GM21360 (cell line): ENCODE measurements around the gene USP17L17.
"Not testable (repeated sequence)": the region's sequence is repeated elsewhere in the genome, so short reads cannot be mapped to it uniquely, and the experiment has no call there.

Experiments
- ATAC-seq: cut with Tn5 transposase; IDR thresholded peaks from one replicate; pipeline ENCODE4 v1.9.1; 2021; ENCODE audit warnings: mild to moderate bottlenecking, moderate library complexity; ENCODE audit not compliant: unreplicated experiment

The USP17L17 gene

GRCh38 chr4:9243579-9243978 lies at the start of gene USP17L17:
Gene USP17L17, plus strand, starts transcription at chr4:9243879. Its CDS starts 0 bp downstream, at chr4:9243879.
- not testable (repeated sequence) for ATAC-seq

- ATAC-seq: not testable (repeated sequence)
These were observed 33.3 kb upstream of the USP17L17 start, which contains the start of gene USP17L10 for GRCh38 chr4:9210357-9210756. Gene USP17L10, plus strand, starts transcription at chr4:9210657. Its CDS starts 0 bp downstream, at chr4:9210657.

- not testable (repeated sequence) for ATAC-seq
These were observed 29.0 kb upstream of the USP17L17 start for GRCh38 chr4:9214701-9215100.

GRCh38 chr4:9215105-9215504 lies 28.6 kb upstream of the USP17L17 start, which contains the start of gene USP17L11:
Gene USP17L11, plus strand, starts transcription at chr4:9215405. Its CDS starts 0 bp downstream, at chr4:9215405.
- ATAC-seq: not testable (repeated sequence)

- ATAC-seq: not testable (repeated sequence)
These were observed 23.8 kb upstream of the USP17L17 start, which contains the start of gene USP17L12 for GRCh38 chr4:9219852-9220251. Gene USP17L12, plus strand, starts transcription at chr4:9220152. Its CDS starts 0 bp downstream, at chr4:9220152.

GRCh38 chr4:9224596-9224995 lies 19.1 kb upstream of the USP17L17 start, which contains the start of gene USP17L13:
Gene USP17L13, plus strand, starts transcription at chr4:9224896. Its CDS starts 0 bp downstream, at chr4:9224896.
- ATAC-seq: not testable (repeated sequence)

GRCh38 chr4:9230249-9230648 lies 13.4 kb upstream of the USP17L17 start:
- ATAC-seq: not testable (repeated sequence)

- not testable (repeated sequence) for ATAC-seq
These were observed 9.6 kb upstream of the USP17L17 start, which contains the start of gene USP17L15 for GRCh38 chr4:9234085-9234484. Gene USP17L15, plus strand, starts transcription at chr4:9234385. Its CDS starts 0 bp downstream, at chr4:9234385.

- ATAC-seq: not testable (repeated sequence)
These were observed 5.2 kb upstream of the USP17L17 start for GRCh38 chr4:9238461-9238860.

GRCh38 chr4:9247953-9248680 lies 4.4 kb downstream of the USP17L17 start, which contains the start of gene USP17L18:
Gene USP17L18, plus strand, starts transcription at chr4:9248630. Its CDS starts 0 bp downstream, at chr4:9248630.
- ATAC-seq: not testable (repeated sequence)

GRCh38 chr4:9253078-9253477 lies 9.4 kb downstream of the USP17L17 start, which contains the start of gene USP17L19:
Gene USP17L19, plus strand, starts transcription at chr4:9253378. Its CDS starts 0 bp downstream, at chr4:9253378.
- not testable (repeated sequence) for ATAC-seq

GRCh38 chr4:9257824-9258223 lies 14.1 kb downstream of the USP17L17 start, which contains the start of gene USP17L20:
Gene USP17L20, plus strand, starts transcription at chr4:9258124. Its CDS starts 0 bp downstream, at chr4:9258124.
- not testable (repeated sequence) for ATAC-seq

GRCh38 chr4:9262572-9262971 lies 18.9 kb downstream of the USP17L17 start, which contains the start of gene USP17L21:
Gene USP17L21, plus strand, starts transcription at chr4:9262872. Its CDS starts 0 bp downstream, at chr4:9262872.
- not testable (repeated sequence) for ATAC-seq

- not testable (repeated sequence) for ATAC-seq
These were observed 23.6 kb downstream of the USP17L17 start, which contains the start of gene USP17L22 for GRCh38 chr4:9267319-9267718. Gene USP17L22, plus strand, starts transcription at chr4:9267619. Its CDS starts 0 bp downstream, at chr4:9267619.

- not testable (repeated sequence) for ATAC-seq
These were observed 28.0 kb downstream of the USP17L17 start for GRCh38 chr4:9271719-9272118.
